MM.1S (cell line): Measurements from ENCODE around the gene SPEF1.

Experiments used
- CTCF ChIP-seq: fragments of 300-600 bp; sonication (generic); IDR thresholded peaks from 2 replicates; pipeline ENCODE4 v1.5.1; 2016; ENCODE audit warnings: antibody characterized with exemption, low read length, mixed read lengths
- EZH2 ChIP-seq: fragments of 300-600 bp; sonication (generic); optimal IDR thresholded peaks from 2 replicates; pipeline ENCODE3; 2017; ENCODE audit warnings: low read depth, mild to moderate bottlenecking, antibody characterized with exemption, low read length, mixed read lengths

GRCh38 chr20:3812259-3812681, 31.0 kb upstream of the SPEF1 start:
- no peak for TF ChIP-seq CTCF
- TF ChIP-seq EZH2 = no peak
